ENCODE results near the gene PMEPA1. TPM values are rescaled to one million over a fixed set of nuclear protein-coding genes. Genes with fewer than 3 reads are reported as not detected.
A peak's percentile ranks its signal among the peaks of the same experiment; 100 is the strongest.

The PMEPA1 gene
- total and polyA plus RNA-seq, 5 experiments from 2014 or later = 1.6 to 14.3 (median 5.0) TPM

- no peak for ATAC-seq
- no peaks in the 10 kb centered on the region for H3K9me3 Mint-ChIP-seq
- H3K36me3 Mint-ChIP-seq = no peaks in the 10 kb centered on the region
- peak overlapping the region in 5 of 10 donors; percentile 3 to 58 (median 50) for H3K27ac Mint-ChIP-seq
- H3K4me1 Mint-ChIP-seq = peaks cover 9 to 39% (median 32%) of the 10 kb centered on the region in 4 donors
- DNase-seq = no peak
- H3K4me3 Mint-ChIP-seq = no peak overlapping the region
- no peaks in the 10 kb centered on the region for H3K27me3 Mint-ChIP-seq
- POLR2A ChIA-PET = no interaction called here
Measured at GRCh38 chr20:57715268-57715904, 5.6 kb upstream of the PMEPA1 start.

DNA sequence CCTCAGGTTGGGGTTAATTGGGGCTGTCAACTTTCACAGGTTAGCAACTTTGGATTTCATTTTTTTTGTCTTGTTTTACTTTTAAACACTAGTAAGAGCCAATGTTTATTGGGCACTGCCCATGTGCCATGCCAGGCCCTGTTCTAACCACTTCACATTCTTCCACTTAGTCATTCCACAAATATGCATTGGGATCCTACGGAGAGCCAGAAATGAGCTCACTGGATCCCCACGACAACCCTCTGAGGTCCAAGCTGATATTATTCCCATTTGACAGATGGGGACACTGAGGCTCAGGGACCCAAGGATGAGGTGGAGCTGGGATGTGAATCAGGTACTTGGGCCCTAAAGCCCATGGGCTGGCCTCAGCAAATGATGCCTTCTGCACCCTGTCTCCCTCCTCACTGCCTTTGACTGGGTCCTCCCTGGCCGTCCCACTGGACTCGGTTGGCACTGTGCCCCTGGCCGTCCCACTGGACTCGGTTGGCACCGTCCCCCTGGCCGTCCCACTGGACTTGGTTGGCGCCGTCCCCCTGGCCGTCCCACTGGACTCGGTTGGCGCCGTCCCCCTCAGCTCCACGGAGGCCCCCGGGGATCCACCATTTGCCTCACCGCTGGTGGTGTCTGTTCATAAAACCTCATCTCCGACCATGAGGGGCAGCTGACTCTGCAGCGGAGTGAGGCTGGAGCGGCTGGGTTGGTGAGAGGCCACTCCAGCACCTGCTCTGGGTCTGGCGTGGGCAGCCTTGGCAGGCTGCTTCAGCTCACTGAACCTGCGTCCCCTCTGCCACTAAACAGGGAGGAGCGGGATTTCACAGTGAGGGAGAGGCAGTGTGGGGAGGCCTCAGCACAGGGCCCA lies 4.8 kb upstream of the PMEPA1 start:
- no peak for DNase-seq
- Mint-ChIP-seq H3K4me3 (no peak overlapping the region), H3K9me3 (no peaks in the 10 kb centered on the region), H3K27ac (peak overlapping the region in 2 of 10 donors; percentile 17 to 27), H3K4me1 (peaks cover 9 to 39% (median 34%) of the 10 kb centered on the region in 4 donors), H3K27me3 (no peaks in the 10 kb centered on the region), H3K36me3 (no peaks in the 10 kb centered on the region)
- ATAC-seq = no peak
- POLR2A ChIA-PET = no interaction called here

DNA sequence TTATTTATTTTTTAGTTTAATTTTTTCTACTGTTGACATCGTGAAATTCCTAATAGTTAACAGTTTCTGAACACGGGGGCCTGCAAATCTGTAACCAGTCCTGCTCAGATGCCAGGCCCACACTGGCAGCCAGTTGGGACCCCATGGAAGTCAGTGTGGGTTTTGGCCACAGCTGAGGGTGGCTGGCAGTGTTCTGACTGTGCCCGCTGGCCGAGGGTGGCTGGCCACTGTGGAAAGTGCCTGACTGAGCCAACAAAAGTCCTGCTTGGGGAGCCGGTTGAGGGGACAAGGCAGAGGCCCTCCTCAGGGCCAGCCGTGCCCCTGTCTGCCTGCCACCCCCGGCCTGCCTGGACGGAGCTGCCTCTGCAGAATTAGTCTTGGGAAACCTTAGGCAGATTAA lies 4.1 kb upstream of the PMEPA1 start:
- ATAC-seq = no peak
- peak overlapping the region in 2 of 10 donors; percentile 13 to 17 for H3K27ac Mint-ChIP-seq
- no peaks in the 10 kb centered on the region for H3K27me3 Mint-ChIP-seq
- H3K9me3 Mint-ChIP-seq = no peaks in the 10 kb centered on the region
- no peak for DNase-seq
- H3K36me3 Mint-ChIP-seq = no peaks in the 10 kb centered on the region
- POLR2A ChIA-PET = no interaction called here
- H3K4me1 Mint-ChIP-seq = peaks cover 9 to 33% (median 31%) of the 10 kb centered on the region in 4 donors
- H3K4me3 Mint-ChIP-seq = no peak overlapping the region

DNA sequence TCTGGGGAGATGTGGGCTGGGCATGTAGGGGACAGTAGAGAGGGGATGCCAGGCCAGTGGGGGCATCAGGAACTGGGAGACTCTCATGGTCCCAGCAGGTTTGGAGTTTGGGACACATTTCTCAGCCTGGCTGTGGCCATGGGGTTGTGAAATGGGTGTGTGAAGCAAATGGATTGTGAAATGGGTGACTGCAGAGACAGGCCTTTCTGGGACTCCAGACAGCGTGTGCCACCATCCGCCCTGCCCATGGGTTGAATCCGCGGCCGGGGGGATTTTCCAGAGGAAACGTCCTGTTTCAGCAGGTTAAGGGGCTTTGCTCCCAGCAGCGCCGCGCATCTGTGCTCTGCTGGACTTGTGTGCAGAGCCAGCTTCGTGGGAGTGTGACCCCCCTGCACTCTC lies 3.7 kb upstream of the PMEPA1 start:
- ATAC-seq (no peak), DNase-seq (no peak)
- Mint-ChIP-seq H3K9me3 (no peaks in the 10 kb centered on the region), H3K4me1 (peaks cover 13 to 33% (median 32%) of the 10 kb centered on the region in 4 donors), H3K4me3 (no peak overlapping the region), H3K27me3 (no peaks in the 10 kb centered on the region), H3K27ac (peak overlapping the region in 5 of 10 donors; percentile 11 to 62 (median 37)), H3K36me3 (no peaks in the 10 kb centered on the region)
- POLR2A ChIA-PET = no interaction called here

DNA sequence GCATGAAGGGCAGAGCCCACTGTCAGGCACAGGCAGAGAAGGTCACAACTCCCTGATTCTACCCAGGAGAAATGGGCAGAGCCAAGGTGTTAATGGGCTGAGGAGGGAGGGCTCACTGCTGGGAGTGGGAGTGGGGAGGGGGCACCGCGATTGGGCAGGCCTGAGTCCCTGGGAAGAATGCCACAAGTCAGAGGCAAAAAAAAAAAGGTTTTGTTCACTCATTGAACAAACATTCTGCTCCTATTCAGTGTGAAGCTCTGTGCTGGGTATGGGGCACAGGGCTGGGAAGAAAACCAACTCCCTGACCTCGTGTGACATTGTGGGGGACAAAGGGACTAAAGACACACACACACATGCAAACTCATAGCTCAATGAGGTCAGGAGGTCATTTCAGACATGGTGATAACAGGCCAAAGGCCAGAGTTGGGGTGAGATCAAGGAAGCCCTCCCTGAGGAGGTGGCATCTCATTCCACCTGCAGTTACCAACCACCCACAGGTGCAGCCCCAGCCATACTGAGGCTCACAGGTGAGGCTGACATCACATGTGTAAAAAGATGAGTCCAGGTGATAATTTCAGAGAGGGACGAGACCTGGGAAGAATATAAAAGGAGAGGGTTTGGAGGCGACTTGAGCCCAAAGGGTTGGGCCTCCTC lies 3.2 kb upstream of the PMEPA1 start:
- no peak for ATAC-seq
- Mint-ChIP-seq H3K9me3 (no peaks in the 10 kb centered on the region), H3K4me3 (no peak overlapping the region), H3K36me3 (no peaks in the 10 kb centered on the region), H3K27me3 (no peaks in the 10 kb centered on the region), H3K4me1 (peaks cover 15 to 35% (median 33%) of the 10 kb centered on the region in 4 donors), H3K27ac (peak overlapping the region in 5 of 10 donors; percentile 11 to 97 (median 42))
- POLR2A ChIA-PET = no interaction called here
- DNase-seq = no peak

DNA sequence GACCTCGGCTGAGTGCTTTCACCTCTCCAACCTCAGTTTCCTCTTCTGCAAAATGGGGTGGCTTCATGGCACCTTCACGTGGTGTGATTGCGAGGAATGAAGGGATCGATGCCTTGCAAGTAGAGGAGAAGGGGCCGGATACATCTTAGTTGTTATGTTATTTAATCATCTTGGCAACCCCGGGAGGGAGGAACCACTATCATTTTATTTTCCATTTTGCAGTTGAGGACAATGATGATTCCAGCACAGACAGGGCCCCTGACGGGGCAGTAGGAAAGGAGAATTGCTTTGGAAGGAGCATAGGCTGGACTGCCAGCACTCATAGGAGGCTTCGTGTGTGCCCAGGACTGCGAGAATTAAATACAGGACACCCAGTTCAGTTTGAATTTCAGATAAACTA lies 2.5 kb upstream of the PMEPA1 start:
- POLR2A ChIA-PET = no interaction called here
- Mint-ChIP-seq H3K27me3 (no peaks in the 10 kb centered on the region), H3K9me3 (no peaks in the 10 kb centered on the region), H3K4me3 (peak overlapping the region in 4 of 10 donors; percentile 45 to 74 (median 53)), H3K4me1 (peaks cover 15 to 40% (median 34%) of the 10 kb centered on the region in 4 donors), H3K36me3 (no peaks in the 10 kb centered on the region), H3K27ac (peak overlapping the region in 7 of 10 donors; percentile 10 to 97 (median 56))
- ATAC-seq (no peak), DNase-seq (no peak)

- no peaks in the 10 kb centered on the region for H3K36me3 Mint-ChIP-seq
- ATAC-seq = no peak
- no peaks in the 10 kb centered on the region for H3K27me3 Mint-ChIP-seq
- POLR2A ChIA-PET = interaction anchor here (0.5 to 1.7 kb wide), 5 partner anchors 45 to 482 kb away, joined by 3 to 6 read pairs (median 3); partner anchors contain the start of gene ZBP1
- peak overlapping the region in 4 of 10 donors; percentile 45 to 74 (median 53) for H3K4me3 Mint-ChIP-seq
- peak overlapping the region in 6 of 10 donors; percentile 10 to 97 (median 60) for H3K27ac Mint-ChIP-seq
- peaks cover 18 to 45% (median 39%) of the 10 kb centered on the region in 4 donors for H3K4me1 Mint-ChIP-seq
- DNase-seq = no peak
- no peaks in the 10 kb centered on the region for H3K9me3 Mint-ChIP-seq
Measured at GRCh38 chr20:57711826-57712225, 2.0 kb upstream of the PMEPA1 start.

DNA sequence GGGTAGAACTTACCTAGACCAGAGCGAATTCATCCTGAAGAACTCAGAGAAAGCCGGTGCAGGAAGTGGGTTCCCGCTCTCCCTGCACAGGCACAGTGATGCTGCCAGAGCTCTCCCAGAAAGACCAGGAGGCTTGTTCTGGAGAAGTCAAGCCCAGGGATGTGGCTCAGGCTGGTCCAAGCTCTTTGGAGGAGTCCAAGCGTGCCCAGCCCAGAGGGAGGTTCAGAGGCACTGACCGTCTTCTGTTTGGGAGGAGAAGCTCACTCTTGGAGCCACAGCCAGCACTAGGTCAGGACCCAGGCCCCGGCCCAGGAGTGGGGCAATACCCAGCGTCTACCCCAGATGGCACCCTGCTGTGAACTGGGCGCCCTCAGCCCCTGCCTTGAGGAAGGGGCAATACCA lies 1.5 kb upstream of the PMEPA1 start:
- peak overlapping the region in 8 of 10 donors; percentile 78 to 97 (median 92) for H3K27ac Mint-ChIP-seq
- ATAC-seq (no peak), DNase-seq (no peak)
- H3K9me3 Mint-ChIP-seq = no peaks in the 10 kb centered on the region
- no peaks in the 10 kb centered on the region for H3K27me3 Mint-ChIP-seq
- H3K36me3 Mint-ChIP-seq = no peaks in the 10 kb centered on the region
- POLR2A ChIA-PET = interaction anchor here (0.5 to 2.6 kb wide), 9 partner anchors 31 to 483 kb away, joined by 3 to 19 read pairs (median 3); partner anchors contain the start of gene ZBP1
- peaks cover 18 to 45% (median 42%) of the 10 kb centered on the region in 4 donors for H3K4me1 Mint-ChIP-seq
- peak overlapping the region; percentile 82 to 97 (median 91) for H3K4me3 Mint-ChIP-seq

GRCh38 chr20:57710841-57711240 lies 1.0 kb upstream of the PMEPA1 start:
- Mint-ChIP-seq H3K9me3 (no peaks in the 10 kb centered on the region), H3K36me3 (no peaks in the 10 kb centered on the region), H3K27ac (peak overlapping the region; percentile 87 to 97 (median 94)), H3K27me3 (no peaks in the 10 kb centered on the region), H3K4me3 (peak overlapping the region; percentile 82 to 97 (median 91)), H3K4me1 (peaks cover 18 to 47% (median 43%) of the 10 kb centered on the region in 4 donors)
- POLR2A ChIA-PET = interaction anchor here (0.5 to 2.6 kb wide), 9 partner anchors 13 to 155 kb away, joined by 3 to 19 read pairs (median 3); partner anchors contain the start of gene ZBP1
- ATAC-seq = no peak
- DNase-seq = no peak

DNA sequence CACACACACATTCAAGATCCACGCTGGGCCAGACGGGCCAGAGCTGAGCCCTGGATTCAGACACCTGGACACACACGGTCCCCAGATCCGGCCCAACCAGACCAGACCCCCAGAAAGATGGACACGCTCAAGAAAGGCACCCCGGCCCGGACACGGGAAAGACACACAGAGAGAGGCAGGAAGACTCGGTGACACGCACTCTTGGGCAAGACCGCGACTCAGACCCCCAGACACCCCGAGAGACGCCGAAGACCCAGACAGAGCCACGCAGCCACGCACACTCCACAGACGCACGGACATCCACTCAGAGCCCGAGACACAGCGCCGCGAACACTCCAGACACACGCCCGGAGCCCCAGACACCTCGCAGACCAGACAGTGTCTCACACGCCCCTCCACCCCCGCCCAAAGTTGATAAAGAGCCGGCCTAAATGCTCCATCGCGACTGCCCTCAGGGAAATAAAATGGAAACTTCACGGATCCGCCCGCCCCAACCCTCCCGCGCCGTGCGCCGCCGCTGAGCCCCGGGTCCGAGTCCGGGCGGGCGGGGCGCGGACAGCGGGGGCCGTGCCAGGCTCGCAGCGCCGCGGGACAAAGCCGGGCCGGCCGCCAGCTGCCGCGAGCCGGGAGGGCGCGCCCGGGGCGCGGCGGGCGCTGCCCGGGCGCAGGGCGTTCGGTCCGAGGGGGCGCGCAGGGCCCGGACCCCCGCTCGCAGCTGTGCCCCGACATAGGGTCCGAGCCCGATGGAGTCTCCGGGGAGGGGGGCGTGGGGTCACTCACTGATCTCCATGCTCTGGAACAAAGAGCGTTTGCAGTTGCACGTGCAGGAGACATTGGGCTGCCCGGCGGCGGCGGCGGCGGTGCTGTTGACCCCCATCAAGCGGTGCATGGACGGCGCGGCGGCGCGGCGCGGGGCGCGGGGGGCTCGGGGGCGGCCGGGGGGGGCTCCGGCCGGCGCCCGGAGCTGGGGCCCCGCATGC lies 831 bp downstream of the PMEPA1 start:
- Mint-ChIP-seq H3K36me3 (no peaks in the 10 kb centered on the region), H3K4me3 (peak overlapping the region; percentile 75 to 96 (median 89)), H3K4me1 (peaks cover 18 to 62% (median 43%) of the 10 kb centered on the region in 4 donors), H3K27ac (peak overlapping the region; percentile 86 to 96 (median 93)), H3K27me3 (no peaks in the 10 kb centered on the region), H3K9me3 (no peaks in the 10 kb centered on the region)
- POLR2A ChIA-PET = interaction anchor here (0.8 to 2.6 kb wide), 10 partner anchors 8 to 91 kb away, joined by 3 to 19 read pairs (median 4); no protein-coding TSS in a partner anchor
- DNase-seq = peak in 4 of 10 donors; percentile 13 to 21 (median 16)
- ATAC-seq = peak in 1 of 2 donors; percentile 5

GRCh38 chr20:57707849-57708693 lies 1.7 kb downstream of the PMEPA1 start:
- Mint-ChIP-seq H3K36me3 (no peaks in the 10 kb centered on the region), H3K27me3 (no peaks in the 10 kb centered on the region), H3K9me3 (peaks cover 0 to 1% (median 0%) of the 10 kb centered on the region in 9 donors), H3K4me1 (peaks cover 14 to 68% (median 39%) of the 10 kb centered on the region in 4 donors), H3K4me3 (peak overlapping the region; percentile 75 to 96 (median 89)), H3K27ac (peak overlapping the region; percentile 86 to 96 (median 93))
- POLR2A ChIA-PET = interaction anchor here (0.8 to 1.4 kb wide), 4 partner anchors 27 to 79 kb away, joined by 3 read pairs; no protein-coding TSS in a partner anchor
- ATAC-seq (no peak), DNase-seq (peak in 2 of 10 donors; percentile 8)
